Activated CD4-positive, alpha-beta T cell treated with anti-CD3 and anti-CD28 coated beads for 36 hours (primary cell): ENCODE data around the gene TLE2. TPM values are rescaled to one million over a fixed set of nuclear protein-coding genes. Genes with fewer than 3 reads are reported as not detected.
"Not testable (repeated sequence)": the region's sequence is repeated elsewhere in the genome, so short reads cannot be mapped to it uniquely, and the experiment has no call there.

Experiments
- ATAC-seq: fragments of 200-7000 bp; cut with Tn5 transposase; one replicate; pipeline ENCODE4 v1.10.0; 2021; ENCODE audit warnings: mild to moderate bottlenecking, moderate library complexity
- CTCF ChIA-PET: fragments of 350-600 bp; sonication (Branson Sonifier 250); formaldehyde crosslinking; loops from one replicate; lab custom pipeline; 2021; ENCODE audit warnings: antibody characterized with exemption; lab: Charles Lee
- POLR2A ChIA-PET: fragments of 350-600 bp; sonication (Branson Sonifier 250); formaldehyde crosslinking; loops from one replicate; lab custom pipeline; 2021; ENCODE audit warnings: antibody characterized with exemption, inconsistent platforms; lab: Charles Lee
- DNase-seq: peaks from one replicate; pipeline ENCODE4 v3.0.0-alpha.2; 2020
- H3K27ac Mint-ChIP-seq: one replicate; pipeline ENCODE4 v1.8.0; 2021; ENCODE audit warnings: mixed read lengths
- H3K27me3 Mint-ChIP-seq: one replicate; pipeline ENCODE4 v1.8.0; 2021; ENCODE audit warnings: mixed read lengths
- H3K36me3 Mint-ChIP-seq: one replicate; pipeline ENCODE4 v1.8.0; 2021; ENCODE audit warnings: low read depth, mixed read lengths
- H3K4me1 Mint-ChIP-seq: one replicate; pipeline ENCODE4 v1.8.0; 2021; ENCODE audit warnings: mixed read lengths
- H3K4me3 Mint-ChIP-seq: one replicate; pipeline ENCODE4 v1.8.0; 2021; ENCODE audit warnings: mild to moderate bottlenecking, moderate library complexity, mixed read lengths
- H3K9me3 Mint-ChIP-seq: one replicate; pipeline ENCODE4 v1.8.0; 2021; ENCODE audit warnings: low read depth, mixed read lengths
- intact Hi-C, 2 experiments: fragments of 100-400 bp; cut with DNase I in 1 of 2; cut with micrococcal nuclease in 1 of 2; formaldehyde crosslinking; loops; one replicate each; pipeline versions ENCODE4 v1.14.2 to v1.15.1; 2022 to 2024; cut with DNase I, micrococcal nuclease
- total RNA-seq, 2 experiments: library from RNA; stranded (reverse); gene quantifications; one replicate each; pipeline ENCODE4 v1.2.3, GENCODE V29; 2021

TLE2 gene
- total RNA-seq, 2 experiments from 2014 or later = 4.7 to 6.3 TPM

DNA sequence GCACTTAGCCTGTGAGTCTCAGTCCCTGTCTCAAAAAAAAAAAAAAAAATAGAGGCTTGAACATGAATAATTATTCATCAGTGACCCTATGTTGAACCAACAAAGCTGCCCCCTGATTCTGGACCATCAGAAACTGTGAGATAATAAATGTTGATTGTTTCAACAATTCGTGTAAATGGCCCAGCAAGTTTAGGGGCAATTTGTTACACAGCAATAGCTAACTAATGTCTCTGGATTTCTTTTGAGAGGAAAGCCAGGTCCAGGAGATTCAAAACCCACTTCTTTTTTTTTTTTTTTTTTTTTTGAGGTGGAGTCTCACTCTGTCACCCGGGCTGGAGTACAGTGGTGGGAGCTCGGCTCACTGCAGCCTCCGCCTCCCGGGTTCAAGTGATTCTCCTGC lies 64.2 kb downstream of the TLE2 start:
- ChIA-PET POLR2A (no interaction called here), CTCF (interaction anchor here (0.5 to 4.2 kb wide), 7 partner anchors 15 to 940 kb away, joined by 3 to 28 read pairs (median 3); no protein-coding TSS in a partner anchor)
- DNase-seq = no peak
- Mint-ChIP-seq H3K9me3 (no peaks in the 10 kb centered on the region), H3K27ac (no peak overlapping the region), H3K27me3 (no peaks in the 10 kb centered on the region), H3K4me1 (peaks cover 5% of the 10 kb centered on the region), H3K4me3 (no peak overlapping the region), H3K36me3 (no peaks in the 10 kb centered on the region)
- ATAC-seq = no peak
- intact Hi-C loops = loop anchor here in 1 of 2 experiments (5.0 kb wide), 1 partner anchor 97 kb away; the partner anchor contains the start of gene TLE5

DNA sequence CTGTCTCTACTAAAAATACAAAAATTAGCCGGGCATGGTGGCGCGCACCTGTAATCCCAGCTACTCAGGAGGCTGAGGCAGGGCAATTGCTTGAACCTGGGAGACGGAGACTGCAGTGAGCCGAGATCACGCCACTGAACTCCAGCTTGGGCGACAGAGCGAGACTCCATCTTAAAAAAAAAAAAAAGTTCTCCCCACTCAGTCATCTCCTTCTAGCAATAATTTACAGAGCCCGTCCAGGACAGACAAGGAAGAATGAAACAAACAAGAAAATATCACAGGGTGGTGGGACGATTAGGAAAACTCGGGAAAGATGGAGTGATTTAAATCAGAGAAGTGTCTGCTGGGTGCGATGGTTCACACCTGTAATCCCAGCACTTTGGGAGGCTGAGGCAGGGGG lies 65.4 kb downstream of the TLE2 start:
- H3K4me3 Mint-ChIP-seq, ATAC-seq, H3K27me3 Mint-ChIP-seq, H3K36me3 Mint-ChIP-seq, H3K27ac Mint-ChIP-seq, POLR2A ChIA-PET, H3K4me1 Mint-ChIP-seq, H3K9me3 Mint-ChIP-seq, DNase-seq: not testable (repeated sequence)
- CTCF ChIA-PET = interaction anchor here (0.5 to 4.2 kb wide), 7 partner anchors 13 to 225 kb away, joined by 3 to 28 read pairs (median 8); partner anchors contain the start of gene TLE6
- intact Hi-C loops = loop anchor here in 1 of 2 experiments (5.0 kb wide), 1 partner anchor 99 kb away; the partner anchor contains the start of gene TLE5

DNA sequence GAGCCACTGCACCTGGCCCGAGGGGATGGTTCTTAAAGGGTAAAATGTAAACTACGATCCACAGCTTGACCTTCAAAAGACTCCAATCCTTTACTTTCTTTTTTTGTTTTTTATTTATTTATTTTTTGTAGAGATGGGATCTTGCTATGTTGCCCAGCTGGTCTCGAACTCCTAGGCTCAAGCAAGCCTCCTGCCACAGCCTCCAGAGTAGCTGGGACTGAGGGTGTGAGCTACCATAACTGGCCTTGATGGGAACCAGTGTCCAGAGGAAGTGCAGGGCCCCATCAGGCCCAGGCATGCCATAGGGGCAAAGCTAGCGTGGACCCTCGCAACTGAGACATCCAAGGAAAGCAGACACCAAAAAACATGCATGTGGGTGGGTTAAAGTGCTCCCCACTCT lies 66.0 kb downstream of the TLE2 start:
- Mint-ChIP-seq H3K9me3 (no peaks in the 10 kb centered on the region), H3K4me3 (no peak overlapping the region), H3K27ac (no peak overlapping the region), H3K4me1 (peaks cover 5% of the 10 kb centered on the region), H3K36me3 (no peaks in the 10 kb centered on the region), H3K27me3 (no peaks in the 10 kb centered on the region)
- ChIA-PET CTCF (interaction anchor here (0.5 to 4.2 kb wide), 14 partner anchors 11 to 341 kb away, joined by 3 to 28 read pairs (median 4); partner anchors contain the start of gene TLE6), POLR2A (no interaction called here)
- DNase-seq = no peak
- intact Hi-C loops = loop anchor here in 1 of 2 experiments (5.0 kb wide), 1 partner anchor 99 kb away; the partner anchor contains the start of gene TLE5
- no peak for ATAC-seq

DNA sequence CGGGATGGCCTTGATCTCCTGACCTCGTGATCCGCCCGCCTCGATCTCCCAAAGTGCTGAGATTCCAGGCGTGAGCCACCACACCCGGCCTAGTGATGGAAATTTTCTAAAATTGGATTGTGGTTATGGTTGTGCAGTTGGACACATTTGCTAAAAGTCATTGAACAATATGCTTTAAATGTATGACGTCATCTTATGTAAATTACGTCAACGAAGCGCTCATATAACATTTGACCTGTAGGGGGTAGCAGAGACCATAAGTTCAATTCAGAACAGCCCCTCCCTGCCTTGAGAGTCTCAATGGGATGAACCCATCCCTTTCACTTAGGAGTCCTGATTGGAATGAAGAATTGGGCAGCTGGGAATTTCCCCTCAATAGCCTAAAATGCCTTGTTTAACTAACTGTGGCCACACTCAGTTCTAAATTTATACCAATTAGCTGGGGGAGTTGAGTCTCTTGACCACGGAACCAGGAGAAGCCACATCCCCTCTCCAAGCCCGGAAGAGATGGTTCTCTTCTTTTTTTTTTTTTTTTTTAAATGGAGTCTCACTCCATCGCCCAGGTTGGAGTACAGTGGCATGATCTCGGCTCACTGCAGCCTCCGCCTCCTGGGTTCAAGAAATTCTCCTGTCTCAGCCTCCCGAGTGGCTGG lies 66.9 kb downstream of the TLE2 start:
- H3K36me3 Mint-ChIP-seq = no peaks in the 10 kb centered on the region
- H3K9me3 Mint-ChIP-seq = no peaks in the 10 kb centered on the region
- H3K27ac Mint-ChIP-seq = peak overlapping the region; percentile 65
- intact Hi-C loops = loop anchor here (1.0 to 5.0 kb wide), 10 partner anchors 15 to 288 kb away; partner anchors contain the start of genes TLE5 (in 2 of the 2) and TLE6 (in 1 of the 2)
- CTCF ChIA-PET = interaction anchor here (0.5 to 4.2 kb wide), 22 partner anchors 10 to 314 kb away, joined by 3 to 28 read pairs (median 4); partner anchors contain the start of gene TLE6
- no peaks in the 10 kb centered on the region for H3K27me3 Mint-ChIP-seq
- ATAC-seq (peak; percentile 84), DNase-seq (peak; percentile 64)
- H3K4me3 Mint-ChIP-seq = peak overlapping the region; percentile 38
- peaks cover 5% of the 10 kb centered on the region for H3K4me1 Mint-ChIP-seq
- POLR2A ChIA-PET = no interaction called here

DNA sequence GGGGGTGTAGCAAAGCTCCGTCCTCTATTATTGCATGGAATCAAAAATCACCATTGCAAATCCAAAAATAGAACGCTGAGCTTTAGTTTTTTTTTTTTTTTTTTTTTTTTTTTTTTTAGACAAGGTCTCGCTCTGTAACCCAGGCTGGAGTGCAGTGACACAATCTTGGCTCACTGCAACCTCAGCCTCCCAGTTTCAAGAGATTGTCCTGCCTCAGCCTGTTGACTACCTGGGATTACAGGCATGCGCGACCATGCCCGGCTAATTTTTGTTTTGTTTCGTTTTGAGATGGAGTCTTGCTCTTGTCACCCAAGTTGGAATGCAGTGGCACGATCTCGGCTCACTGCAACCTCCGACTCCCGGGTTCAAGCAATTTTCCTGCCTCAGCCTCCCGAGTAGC lies 69.0 kb downstream of the TLE2 start:
- Mint-ChIP-seq H3K4me3 (no peak overlapping the region), H3K36me3 (no peaks in the 10 kb centered on the region), H3K4me1 (peaks cover 5% of the 10 kb centered on the region), H3K27ac (no peak overlapping the region), H3K9me3 (no peaks in the 10 kb centered on the region), H3K27me3 (no peaks in the 10 kb centered on the region)
- DNase-seq (no peak), ATAC-seq (no peak)
- POLR2A ChIA-PET = no interaction called here
- CTCF ChIA-PET = interaction anchor here (1.7 to 1.8 kb wide), 2 partner anchors 9 to 144 kb away, joined by 7 to 14 read pairs; no protein-coding TSS in a partner anchor
- intact Hi-C loops = loop anchor here in 1 of 2 experiments (5.0 kb wide), 1 partner anchor 102 kb away; the partner anchor contains the start of gene TLE5

DNA sequence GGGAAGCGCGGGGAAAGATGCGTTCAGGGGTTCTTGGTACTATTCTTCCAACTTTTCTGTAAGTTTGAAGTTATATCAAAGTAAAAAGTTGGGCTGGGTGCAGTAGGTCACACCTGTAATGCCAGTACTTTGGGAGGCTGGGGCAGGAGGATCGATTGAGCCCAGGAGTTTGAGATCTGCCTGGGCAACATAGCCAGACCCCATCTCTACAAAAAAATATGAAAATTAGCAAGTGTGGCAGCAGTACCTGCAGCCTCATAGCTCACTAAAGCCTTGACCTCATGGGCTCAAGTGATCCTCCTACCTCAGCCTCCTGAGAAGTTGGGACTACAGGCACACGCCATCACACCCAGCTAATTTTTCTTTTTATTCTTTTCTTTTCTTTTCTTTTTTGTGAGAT lies 71.9 kb downstream of the TLE2 start:
- Mint-ChIP-seq H3K36me3 (no peaks in the 10 kb centered on the region), H3K9me3 (no peaks in the 10 kb centered on the region), H3K27ac (no peak overlapping the region), H3K27me3 (no peaks in the 10 kb centered on the region), H3K4me3 (no peak overlapping the region), H3K4me1 (peaks cover 3% of the 10 kb centered on the region)
- ChIA-PET POLR2A (no interaction called here), CTCF (interaction anchor here (1.7 kb wide), 1 partner anchor 147 kb away, joined by 5 read pairs; no protein-coding TSS in a partner anchor)
- intact Hi-C loops = no loop called here
- DNase-seq (no peak), ATAC-seq (no peak)

DNA sequence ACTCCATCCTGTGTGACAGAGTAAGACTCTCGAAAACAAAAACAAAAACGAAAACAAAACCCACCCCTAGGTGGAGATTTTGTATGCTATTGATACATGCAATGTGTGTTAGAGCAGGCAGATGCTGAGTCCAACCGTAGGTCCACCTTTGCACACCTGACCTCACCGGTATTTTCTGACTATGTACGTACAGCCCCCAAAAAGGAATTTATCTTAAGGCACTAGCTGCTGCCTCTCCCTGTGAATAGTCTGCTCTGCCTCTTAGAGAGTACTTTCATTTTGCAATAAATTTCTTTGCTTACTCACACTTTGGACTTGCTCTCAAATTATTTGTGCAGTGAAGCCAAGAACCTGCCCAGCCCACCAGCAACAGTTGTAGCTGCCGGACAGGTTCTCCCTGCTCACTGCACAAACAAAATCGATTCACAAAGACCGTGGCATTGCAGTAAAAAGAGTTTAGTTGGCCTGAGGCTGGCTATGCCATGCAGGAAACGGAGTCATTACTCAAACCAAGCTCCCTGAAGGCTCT lies 76.1 kb downstream of the TLE2 start:
- ChIA-PET POLR2A (no interaction called here), CTCF (interaction anchor here (0.6 to 3.6 kb wide), 5 partner anchors 9 to 232 kb away, joined by 3 to 24 read pairs (median 3); no protein-coding TSS in a partner anchor)
- ATAC-seq = no peak
- intact Hi-C loops = loop anchor here (5.0 kb wide), 2 partner anchors 234 to 554 kb away; partner anchors contain the start of genes FZR1 (in 1 of the 2) and NCLN (in 1 of the 2)
- DNase-seq = no peak
- Mint-ChIP-seq H3K36me3 (peaks cover 2% of the 10 kb centered on the region), H3K4me3 (no peak overlapping the region), H3K27me3 (no peaks in the 10 kb centered on the region), H3K4me1 (peaks cover 12% of the 10 kb centered on the region), H3K9me3 (no peaks in the 10 kb centered on the region), H3K27ac (no peak overlapping the region)

DNA sequence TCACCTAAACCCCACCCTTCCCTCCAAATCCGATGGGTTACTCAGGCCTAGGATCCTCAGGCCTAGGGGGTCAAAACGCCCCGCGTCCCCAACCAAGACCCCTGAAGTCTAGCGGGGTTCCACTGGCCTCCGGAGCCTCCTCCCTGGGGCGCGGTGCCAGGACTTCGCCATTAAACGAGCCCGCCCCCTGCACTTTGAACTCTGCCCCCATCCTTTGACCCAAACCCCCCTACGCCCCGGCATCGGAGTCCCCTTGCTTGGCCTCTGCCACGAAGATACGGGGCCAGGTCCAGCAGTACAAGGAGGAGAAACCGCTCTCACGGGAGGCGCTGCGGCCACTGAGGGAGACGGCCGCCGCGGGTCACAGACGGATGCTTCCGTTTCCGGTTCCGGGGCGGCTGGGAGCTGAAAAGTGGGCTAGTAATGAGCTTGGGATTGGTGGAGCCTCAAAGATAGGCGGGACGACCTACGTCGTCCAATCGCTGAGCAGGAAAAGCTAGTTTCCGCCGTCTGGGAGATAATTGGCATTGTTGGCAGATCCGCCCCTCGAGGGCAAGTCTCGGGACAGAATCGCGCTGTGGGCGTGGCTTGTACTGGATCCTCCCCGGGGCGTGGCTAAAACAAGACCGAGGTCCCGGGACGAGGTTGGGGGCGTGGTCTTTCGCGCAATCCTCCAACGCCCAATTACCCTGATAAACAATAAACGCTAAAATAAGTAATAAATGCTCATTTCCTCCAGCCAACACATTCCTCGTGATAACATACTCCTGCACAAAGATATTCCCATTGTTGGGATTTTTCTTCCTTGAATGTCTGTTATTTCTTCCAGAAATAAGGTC lies 78.6 kb downstream of the TLE2 start:
- no peaks in the 10 kb centered on the region for H3K9me3 Mint-ChIP-seq
- H3K4me1 Mint-ChIP-seq = peaks cover 14% of the 10 kb centered on the region
- CTCF ChIA-PET = interaction anchor here (0.5 to 3.6 kb wide), 55 partner anchors 9 to 1818 kb away, joined by 3 to 24 read pairs (median 4); partner anchors contain the start of genes GNG7, MRPL54, NCLN and TLE6
- intact Hi-C loops = loop anchor here (1.0 to 5.0 kb wide), 17 partner anchors 27 to 811 kb away; partner anchors contain the start of genes NCLN (in 2 of the 2), APBA3 (in 1 of the 2), FZR1 (in 1 of the 2) and GNA11 (in 1 of the 2)
- ATAC-seq (peak; percentile 99), DNase-seq (peak; percentile 100)
- H3K27ac Mint-ChIP-seq = peak overlapping the region; percentile 95
- POLR2A ChIA-PET = interaction anchor here (0.5 to 1.2 kb wide), 8 partner anchors 9 to 1040 kb away, joined by 3 to 11 read pairs (median 4); partner anchors contain the start of genes ZNF555 and ZNF57
- H3K4me3 Mint-ChIP-seq = peak overlapping the region; percentile 95
- H3K27me3 Mint-ChIP-seq = no peaks in the 10 kb centered on the region
- peaks cover 2% of the 10 kb centered on the region for H3K36me3 Mint-ChIP-seq

DNA sequence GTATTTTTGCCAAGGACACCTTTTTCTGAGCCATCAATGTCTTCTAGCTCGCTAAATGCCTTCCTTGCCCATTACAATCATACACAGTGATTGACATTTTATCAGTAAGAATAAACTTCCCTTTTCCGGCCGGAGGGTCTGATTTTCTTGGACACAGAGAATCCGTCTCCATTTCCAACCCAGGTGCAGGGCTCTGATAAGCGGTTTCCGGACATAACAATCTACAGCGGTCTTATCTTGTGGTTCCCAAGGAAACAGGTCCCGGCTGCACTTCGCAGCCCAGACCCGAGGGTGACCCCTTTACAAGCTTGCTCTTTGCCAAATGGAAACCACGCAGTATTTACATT lies 79.2 kb downstream of the TLE2 start:
- CTCF ChIA-PET = interaction anchor here (0.5 to 3.6 kb wide), 44 partner anchors 10 to 1819 kb away, joined by 3 to 24 read pairs (median 4); partner anchors contain the start of genes GNG7, TLE6, ZNF555 and ZNF57
- POLR2A ChIA-PET = interaction anchor here (0.6 to 1.2 kb wide), 5 partner anchors 9 to 109 kb away, joined by 3 to 11 read pairs (median 7); partner anchors contain the start of genes ZNF555 and ZNF57
- ATAC-seq = peak; percentile 2

More for the DNA sequence above, 79.2 kb downstream of the TLE2 start:
- intact Hi-C loops = loop anchor here (1.0 to 5.0 kb wide), 16 partner anchors 27 to 811 kb away; partner anchors contain the start of genes NCLN (in 2 of the 2), APBA3 (in 1 of the 2), FZR1 (in 1 of the 2) and GNA11 (in 1 of the 2)
- H3K4me3 Mint-ChIP-seq = peak overlapping the region; percentile 95
- DNase-seq = no peak
- peak overlapping the region; percentile 95 for H3K27ac Mint-ChIP-seq
- peaks cover 15% of the 10 kb centered on the region for H3K4me1 Mint-ChIP-seq
- peaks cover 2% of the 10 kb centered on the region for H3K36me3 Mint-ChIP-seq
- H3K27me3 Mint-ChIP-seq = no peaks in the 10 kb centered on the region
- H3K9me3 Mint-ChIP-seq = no peaks in the 10 kb centered on the region
